Stimulated activated CD4-positive, alpha-beta T cell treated with anti-CD3 and anti-CD28 coated beads, Interleukin-4, amount 100 ng/mL, for 48 hours (primary cell): ENCODE measurements around the gene GPR162.
A peak's percentile ranks its signal among the peaks of the same experiment; 100 is the strongest.

Experiments used
- DNase-seq, 2 donors: peaks; one replicate each; pipeline ENCODE4 v3.0.0-alpha.2; 2020; ENCODE audit warnings: low read depth in 2 of 2

GPR162 gene

DNA sequence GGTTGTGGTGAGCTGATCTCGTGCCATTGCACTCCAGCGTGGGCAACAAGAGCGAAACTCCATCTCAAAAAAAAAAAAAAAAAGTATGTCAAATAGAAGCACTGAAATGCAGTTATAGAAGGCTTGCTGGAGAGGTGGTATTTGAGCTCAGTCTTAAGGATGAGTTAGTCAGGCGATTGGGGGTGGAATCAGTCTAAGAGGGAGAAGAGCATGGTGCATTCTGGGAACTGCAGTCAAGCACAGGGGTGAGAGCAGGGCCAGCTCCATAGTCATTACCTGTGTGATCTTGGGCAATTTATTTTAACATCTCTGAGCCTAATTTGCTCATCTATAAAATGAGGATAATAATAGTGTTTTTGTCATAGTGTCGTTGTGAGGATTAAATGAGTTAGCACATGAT, 13.3 kb downstream of the GPR162 start:
- DNase-seq, result no peak

GRCh38 chr12:6836851-6837250, 15.2 kb downstream of the GPR162 start:
- no peak for DNase-seq

DNA sequence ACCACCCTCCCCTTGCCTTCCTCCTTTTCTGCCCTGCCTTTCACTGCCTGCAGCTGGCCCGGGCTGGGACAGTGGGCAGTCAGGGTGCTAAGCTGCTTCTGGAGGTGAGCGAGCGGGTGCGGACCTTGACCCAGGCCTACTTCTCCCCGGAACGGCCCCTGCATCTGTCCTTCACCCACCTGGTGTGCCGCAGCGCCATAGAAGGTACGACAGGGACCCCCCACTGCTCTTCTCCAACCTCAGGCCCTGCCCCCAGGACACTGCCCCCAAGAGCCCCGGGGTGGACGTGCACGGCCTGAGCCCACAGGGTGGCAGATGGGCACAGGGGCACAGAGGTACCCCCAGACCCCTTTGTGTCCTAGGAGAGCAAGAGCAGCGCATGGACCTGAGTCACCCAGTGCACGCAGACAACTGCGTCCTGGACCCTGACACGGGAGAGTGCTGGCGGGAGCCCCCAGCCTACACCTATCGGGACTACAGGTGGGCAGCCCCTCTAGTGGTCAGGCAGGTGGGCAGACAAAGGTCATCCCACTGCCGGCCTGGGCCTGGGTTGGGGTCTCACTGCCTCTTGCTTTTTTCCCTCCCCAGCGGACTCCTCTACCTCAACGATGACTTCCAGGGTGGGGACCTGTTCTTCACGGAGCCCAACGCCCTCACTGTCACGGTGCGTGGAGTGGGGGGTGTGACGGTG, 15.9 kb downstream of the GPR162 start:
- no peak for DNase-seq

- DNase-seq, result no peak
Observed at GRCh38 chr12:6838854-6839253, 17.2 kb downstream of the GPR162 start.

- no peak for DNase-seq
Observed at GRCh38 chr12:6839482-6840201, 18.0 kb downstream of the GPR162 start.

- no peak for DNase-seq
Observed at GRCh38 chr12:6840330-6840729, 18.7 kb downstream of the GPR162 start.

- no peak for DNase-seq
Observed at GRCh38 chr12:6840761-6841515, 19.3 kb downstream of the GPR162 start, which contains the start of gene GNB3. Gene GNB3 (plus strand): TSS chr12:6840925. CDS start chr12:6841288, 363 bp downstream.

- no peak for DNase-seq
Observed at GRCh38 chr12:6842075-6842474, 20.5 kb downstream of the GPR162 start.

DNA sequence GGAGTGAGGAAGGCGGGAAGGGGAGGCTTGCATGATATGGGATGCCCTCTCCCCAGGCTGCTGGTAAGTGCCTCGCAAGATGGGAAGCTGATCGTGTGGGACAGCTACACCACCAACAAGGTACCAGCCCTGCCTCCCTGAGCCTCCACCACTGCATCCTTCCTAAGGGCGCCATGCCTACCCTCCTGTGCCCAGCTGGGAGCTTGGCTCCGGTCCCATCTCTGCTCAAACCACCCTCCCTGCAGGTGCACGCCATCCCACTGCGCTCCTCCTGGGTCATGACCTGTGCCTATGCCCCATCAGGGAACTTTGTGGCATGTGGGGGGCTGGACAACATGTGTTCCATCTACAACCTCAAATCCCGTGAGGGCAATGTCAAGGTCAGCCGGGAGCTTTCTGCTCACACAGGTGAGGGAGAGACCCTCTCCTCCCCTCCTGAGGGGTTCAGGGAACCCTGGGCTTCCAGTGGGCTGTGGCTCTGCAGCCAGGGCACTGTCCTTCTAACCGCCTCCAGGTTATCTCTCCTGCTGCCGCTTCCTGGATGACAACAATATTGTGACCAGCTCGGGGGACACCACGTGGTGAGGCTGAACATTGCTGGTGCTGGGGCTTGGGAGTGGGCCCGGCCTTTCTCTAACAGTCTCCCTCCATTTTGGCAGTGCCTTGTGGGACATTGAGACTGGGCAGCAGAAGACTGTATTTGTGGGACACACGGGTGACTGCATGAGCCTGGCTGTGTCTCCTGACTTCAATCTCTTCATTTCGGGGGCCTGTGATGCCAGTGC, 21.7 kb downstream of the GPR162 start:
- no peak for DNase-seq

DNA sequence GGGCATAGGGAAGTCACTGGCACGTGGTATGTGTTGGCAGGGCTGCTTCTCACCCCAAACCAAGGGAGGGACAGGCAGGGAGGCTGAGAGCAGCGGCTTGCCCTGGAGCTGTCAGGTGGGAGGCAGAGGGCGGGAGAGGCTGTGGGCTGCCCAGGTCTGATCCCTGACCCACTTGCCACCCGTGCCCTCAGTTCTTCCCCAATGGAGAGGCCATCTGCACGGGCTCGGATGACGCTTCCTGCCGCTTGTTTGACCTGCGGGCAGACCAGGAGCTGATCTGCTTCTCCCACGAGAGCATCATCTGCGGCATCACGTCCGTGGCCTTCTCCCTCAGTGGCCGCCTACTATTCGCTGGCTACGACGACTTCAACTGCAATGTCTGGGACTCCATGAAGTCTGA, 23.8 kb downstream of the GPR162 start:
- no peak for DNase-seq

GRCh38 chr12:6846316-6846869, 24.8 kb downstream of the GPR162 start:
- no peak for DNase-seq

GRCh38 chr12:6847676-6848075, 26.1 kb downstream of the GPR162 start:
- no peak for DNase-seq

DNA sequence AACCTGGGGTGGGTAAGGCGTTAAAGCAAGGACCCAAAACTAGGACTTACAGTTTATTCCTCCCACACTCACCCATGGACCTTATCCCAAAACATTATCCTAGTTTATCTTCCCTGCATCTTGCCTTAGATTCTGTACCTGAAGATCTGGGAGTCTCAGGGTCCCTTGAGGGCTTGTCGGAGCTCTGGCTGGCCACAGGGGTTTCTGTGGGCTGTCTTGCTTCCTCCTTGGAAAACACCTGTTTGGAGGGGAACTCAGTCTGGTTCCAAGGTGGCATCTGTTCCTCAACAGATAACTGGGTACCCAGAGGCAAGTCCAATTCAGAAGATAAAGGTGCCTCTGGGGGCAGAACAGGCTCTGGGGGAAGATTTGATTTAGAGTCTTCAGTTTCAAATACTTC, 27.8 kb downstream of the GPR162 start:
- no peak for DNase-seq

DNA sequence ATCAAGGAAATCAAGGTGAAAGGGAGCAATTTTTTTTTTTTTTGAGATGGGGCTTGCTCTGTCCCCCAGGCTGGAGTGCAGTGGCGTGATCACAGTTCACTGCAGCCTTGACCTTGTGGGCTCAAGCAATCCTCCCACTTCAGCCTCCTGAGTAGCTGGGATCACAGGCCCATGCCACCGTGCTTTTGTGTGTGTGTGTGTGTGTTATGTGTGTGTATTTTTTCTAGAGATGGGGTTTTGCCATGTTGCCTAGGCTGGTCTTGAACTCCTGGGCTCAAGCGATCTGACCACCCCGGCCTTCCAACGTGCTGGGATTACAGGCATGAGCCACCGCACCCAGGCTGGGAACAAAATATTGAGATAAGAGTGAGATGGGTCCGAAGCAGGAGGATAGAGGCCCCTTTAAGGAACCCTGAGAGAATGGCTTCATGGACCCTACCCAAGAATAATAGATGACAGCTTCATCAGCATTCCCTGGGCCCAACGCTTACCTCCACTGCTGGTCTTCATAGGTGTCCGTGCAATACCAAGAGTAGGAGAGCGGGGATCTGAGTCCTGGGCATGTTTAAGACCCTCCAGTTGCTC, 28.4 kb downstream of the GPR162 start:
- DNase-seq, result no peak

GRCh38 chr12:6850796-6851152, 29.2 kb downstream of the GPR162 start:
- no peak for DNase-seq

- DNase-seq, result peak; percentile 94 to 96
Observed at GRCh38 chr12:6851153-6851920, 29.7 kb downstream of the GPR162 start, which contains the start of gene CDCA3. Gene CDCA3 (minus strand): TSS chr12:6851286. CDS start chr12:6850952, 334 bp downstream.

GRCh38 chr12:6851921-6852650, 30.5 kb downstream of the GPR162 start, which contains the start of gene USP5:
Gene USP5 (plus strand): TSS chr12:6852150. CDS start chr12:6852180, 30 bp downstream.
- peak; percentile 93 to 98 for DNase-seq

DNA sequence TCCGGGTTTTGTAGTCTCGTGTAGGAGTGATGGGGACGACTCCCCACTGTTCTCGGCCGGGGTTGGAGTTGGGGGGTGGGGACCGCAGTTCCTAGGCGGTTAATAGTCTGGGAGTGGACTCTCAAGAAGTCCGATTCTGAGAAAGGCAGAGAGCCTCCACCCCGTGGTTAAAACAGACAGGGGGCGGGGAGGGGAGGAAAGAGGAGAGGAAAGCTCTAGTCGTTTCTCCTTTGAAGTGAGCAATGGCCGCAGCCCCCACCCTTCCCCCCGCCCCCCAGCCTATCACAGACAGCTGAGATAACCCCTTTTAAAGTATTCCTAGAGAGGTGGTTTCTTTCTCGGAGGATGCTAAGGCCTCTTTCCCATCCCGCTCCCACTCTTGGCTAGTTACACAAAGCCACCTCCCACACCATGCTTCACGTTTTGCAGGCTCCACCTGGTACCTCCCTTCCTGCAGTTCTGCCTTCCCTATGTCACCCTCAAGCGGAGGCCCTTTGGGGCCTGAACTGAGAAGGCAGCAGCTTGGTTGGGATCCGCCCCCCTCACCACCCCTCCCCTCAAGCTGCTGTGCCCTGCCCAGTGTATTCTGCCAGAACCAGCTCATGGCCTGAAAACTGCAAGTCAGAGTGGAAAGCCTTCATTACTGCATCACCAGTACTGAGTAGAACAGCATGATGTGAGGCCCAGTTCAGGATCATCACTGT, 31.2 kb downstream of the GPR162 start:
- peak; percentile 64 to 72 for DNase-seq

GRCh38 chr12:6853626-6854025, 32.0 kb downstream of the GPR162 start:
- no peak for DNase-seq
